ENCODE data around the gene NACA. TPM values are rescaled to one million over a fixed set of nuclear protein-coding genes. Genes with fewer than 3 reads are reported as not detected.

Gene NACA
- polyA plus RNA-seq, 1 of the 3 experiments (the other 2 are of a cell fraction) = 523 TPM

DNA sequence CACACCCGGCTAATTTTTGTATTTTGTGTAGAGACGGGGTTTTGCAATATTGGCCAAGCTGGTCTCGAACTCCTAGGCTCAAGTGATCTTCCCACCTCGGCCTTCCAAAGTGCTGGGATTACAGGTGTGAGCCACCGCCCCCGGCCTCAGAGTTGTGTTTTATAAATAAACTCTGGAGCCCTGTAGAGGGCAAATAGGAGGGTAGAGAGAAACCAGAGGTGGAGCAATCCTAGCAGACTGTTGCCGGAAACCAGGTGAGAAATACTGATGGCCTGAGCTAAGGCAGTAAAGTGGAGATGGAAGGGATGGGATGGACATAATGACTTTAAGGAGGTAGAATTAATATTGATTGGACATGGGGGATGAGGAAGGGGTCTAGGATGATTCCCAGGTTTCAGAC, 35.4 kb upstream of the NACA start:
- H3K36me3 ChIP-seq (replicated peaks in 1 of 2; ENCODE audit: control insufficient read depth in 1 of 2, insufficient read depth in 2 of 2, low read length in 1 of 2) = no peaks in the 10 kb centered on the region
- no peak overlapping the region for H3K4me3 ChIP-seq (ENCODE audit: low read depth in 2 of 2, low read length in 1 of 2)
- no peak overlapping the region for H2AFZ ChIP-seq (ENCODE audit: low read depth)
- no peaks in the 10 kb centered on the region for H4K20me1 ChIP-seq (ENCODE audit: insufficient read depth)
- no peaks in the 10 kb centered on the region for H3K27me3 ChIP-seq (ENCODE audit: insufficient read depth)
- H3K79me2 ChIP-seq (ENCODE audit: insufficient read depth) = no peaks in the 10 kb centered on the region
- H3K4me1 ChIP-seq (ENCODE audit: control insufficient read depth in 1 of 2, insufficient read depth in 2 of 2, low read depth in 1 of 2, low read length in 1 of 2) = no peaks in the 10 kb centered on the region
- TF ChIP-seq, protein P1, sequence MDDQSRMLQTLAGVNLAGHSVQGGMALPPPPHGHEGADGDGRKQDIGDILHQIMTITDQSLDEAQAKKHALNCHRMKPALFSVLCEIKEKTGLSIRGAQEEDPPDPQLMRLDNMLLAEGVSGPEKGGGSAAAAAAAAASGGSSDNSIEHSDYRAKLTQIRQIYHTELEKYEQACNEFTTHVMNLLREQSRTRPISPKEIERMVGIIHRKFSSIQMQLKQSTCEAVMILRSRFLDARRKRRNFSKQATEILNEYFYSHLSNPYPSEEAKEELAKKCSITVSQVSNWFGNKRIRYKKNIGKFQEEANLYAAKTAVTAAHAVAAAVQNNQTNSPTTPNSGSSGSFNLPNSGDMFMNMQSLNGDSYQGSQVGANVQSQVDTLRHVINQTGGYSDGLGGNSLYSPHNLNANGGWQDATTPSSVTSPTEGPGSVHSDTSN (IDR thresholded peaks at IDR 0.05) = no peak
- TF ChIP-seq NFIC (IDR thresholded peaks at IDR 0.05; ENCODE audit: borderline replicate concordance) (no peak), FOXJ3 (CRISPR knock-in tag; IDR thresholded peaks at IDR 0.05) (no peak), RCOR1 (IDR thresholded peaks at IDR 0.05; ENCODE audit: low read length) (no peak), YY1 (IDR thresholded peaks at IDR 0.05; ENCODE audit: low read depth) (no peak)
- POLR2A ChIA-PET = no interaction called here
- DNase-seq = no peak
- CTCF ChIA-PET = interaction anchor here (0.6 to 5.1 kb wide), 3 partner anchors 227 to 245 kb away, joined by 3 to 60 read pairs (median 4); no protein-coding TSS in a partner anchor
- H3F3A ChIP-seq (replicated peaks; ENCODE audit: insufficient read depth) = no peaks in the 10 kb centered on the region
- H3K9ac ChIP-seq = no peak overlapping the region
- WGBS (ENCODE audit: low lambda C conversion rate) = 69% methylated on average over 7 of the region's 7 CpGs
- no peak overlapping the region for H3K27ac ChIP-seq (ENCODE audit: low read depth in 2 of 2, low read length in 1 of 2)
- no peaks in the 10 kb centered on the region for H3K9me2 ChIP-seq
- H3K9me3 ChIP-seq = no peaks in the 10 kb centered on the region
- no peak overlapping the region for H3K4me2 ChIP-seq

DNA sequence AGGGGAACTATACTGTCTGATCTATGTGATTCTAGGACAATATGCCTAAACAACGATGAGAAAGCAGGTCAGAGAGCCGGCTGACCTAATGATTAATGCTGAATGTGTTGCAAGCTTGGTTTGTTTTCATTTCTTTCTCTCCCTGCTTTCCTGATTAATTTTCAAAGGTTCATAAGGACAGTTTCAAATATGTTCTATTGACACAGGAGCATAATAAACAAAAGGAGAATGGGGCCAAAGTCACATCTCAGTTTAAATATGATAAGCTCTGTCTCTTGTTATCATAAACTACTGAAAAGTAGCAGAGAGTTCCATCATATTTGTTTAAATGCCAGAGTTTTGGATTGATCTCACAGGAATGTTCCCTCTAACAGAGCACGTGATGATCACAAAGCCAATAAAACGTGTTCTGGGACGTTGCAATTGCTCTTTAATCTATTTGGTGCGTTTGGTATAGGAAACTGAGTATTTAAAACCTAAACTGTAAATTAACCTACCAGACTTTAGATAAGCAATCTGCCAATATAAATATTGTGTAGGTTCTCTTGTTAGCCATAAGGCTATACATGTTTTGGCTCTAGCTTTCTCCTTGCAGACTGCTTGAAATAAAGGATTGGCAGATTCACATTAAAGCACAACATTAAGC, 34.3 kb upstream of the NACA start:
- Histone ChIP-seq H3K9me2 (no peaks in the 10 kb centered on the region), H3K36me3 (replicated peaks in 1 of 2; ENCODE audit: control insufficient read depth in 1 of 2, insufficient read depth in 2 of 2, low read length in 1 of 2) (no peaks in the 10 kb centered on the region), H3K9me3 (no peaks in the 10 kb centered on the region), H3K9ac (no peak overlapping the region), H3K79me2 (ENCODE audit: insufficient read depth) (no peaks in the 10 kb centered on the region), H3K27me3 (ENCODE audit: insufficient read depth) (no peaks in the 10 kb centered on the region), H3K4me2 (no peak overlapping the region), H3K27ac (ENCODE audit: low read depth in 2 of 2, low read length in 1 of 2) (no peak overlapping the region), H3F3A (replicated peaks; ENCODE audit: insufficient read depth) (no peaks in the 10 kb centered on the region), H3K4me1 (ENCODE audit: control insufficient read depth in 1 of 2, insufficient read depth in 2 of 2, low read depth in 1 of 2, low read length in 1 of 2) (no peaks in the 10 kb centered on the region), H2AFZ (ENCODE audit: low read depth) (no peak overlapping the region), H4K20me1 (ENCODE audit: insufficient read depth) (no peaks in the 10 kb centered on the region), H3K4me3 (ENCODE audit: low read depth in 2 of 2, low read length in 1 of 2) (no peak overlapping the region)
- DNase-seq = no peak
- 64% methylated on average over 6 of the region's 6 CpGs for WGBS (ENCODE audit: low lambda C conversion rate)
- CTCF ChIA-PET = interaction anchor here (1.1 to 5.1 kb wide), 4 partner anchors 228 to 416 kb away, joined by 3 to 60 read pairs (median 4); no protein-coding TSS in a partner anchor
- TF ChIP-seq RXRA (IDR thresholded peaks at IDR 0.05; ENCODE audit: borderline replicate concordance, low read depth) (no peak), MEF2A (IDR thresholded peaks at IDR 0.05; ENCODE audit: borderline replicate concordance, low read depth) (no peak), ELF1 (IDR thresholded peaks at IDR 0.05) (no peak), YY1 (IDR thresholded peaks at IDR 0.05; ENCODE audit: low read depth) (no peak), TEAD4 (IDR thresholded peaks at IDR 0.05; ENCODE audit: borderline replicate concordance, insufficient read depth) (no peak), RAD21 (IDR thresholded peaks at IDR 0.05; ENCODE audit: low read length) (no peak), EP300 (IDR thresholded peaks at IDR 0.05; ENCODE audit: borderline replicate concordance in 1 of 2, low read depth in 1 of 2, low read length in 1 of 2) (no peak)
- TF ChIP-seq, protein P2, sequence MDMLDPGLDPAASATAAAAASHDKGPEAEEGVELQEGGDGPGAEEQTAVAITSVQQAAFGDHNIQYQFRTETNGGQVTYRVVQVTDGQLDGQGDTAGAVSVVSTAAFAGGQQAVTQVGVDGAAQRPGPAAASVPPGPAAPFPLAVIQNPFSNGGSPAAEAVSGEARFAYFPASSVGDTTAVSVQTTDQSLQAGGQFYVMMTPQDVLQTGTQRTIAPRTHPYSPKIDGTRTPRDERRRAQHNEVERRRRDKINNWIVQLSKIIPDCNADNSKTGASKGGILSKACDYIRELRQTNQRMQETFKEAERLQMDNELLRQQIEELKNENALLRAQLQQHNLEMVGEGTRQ (IDR thresholded peaks at IDR 0.05; ENCODE audit: borderline replicate concordance, low read depth, low read length) = no peak
- TF ChIP-seq, protein P3, sequence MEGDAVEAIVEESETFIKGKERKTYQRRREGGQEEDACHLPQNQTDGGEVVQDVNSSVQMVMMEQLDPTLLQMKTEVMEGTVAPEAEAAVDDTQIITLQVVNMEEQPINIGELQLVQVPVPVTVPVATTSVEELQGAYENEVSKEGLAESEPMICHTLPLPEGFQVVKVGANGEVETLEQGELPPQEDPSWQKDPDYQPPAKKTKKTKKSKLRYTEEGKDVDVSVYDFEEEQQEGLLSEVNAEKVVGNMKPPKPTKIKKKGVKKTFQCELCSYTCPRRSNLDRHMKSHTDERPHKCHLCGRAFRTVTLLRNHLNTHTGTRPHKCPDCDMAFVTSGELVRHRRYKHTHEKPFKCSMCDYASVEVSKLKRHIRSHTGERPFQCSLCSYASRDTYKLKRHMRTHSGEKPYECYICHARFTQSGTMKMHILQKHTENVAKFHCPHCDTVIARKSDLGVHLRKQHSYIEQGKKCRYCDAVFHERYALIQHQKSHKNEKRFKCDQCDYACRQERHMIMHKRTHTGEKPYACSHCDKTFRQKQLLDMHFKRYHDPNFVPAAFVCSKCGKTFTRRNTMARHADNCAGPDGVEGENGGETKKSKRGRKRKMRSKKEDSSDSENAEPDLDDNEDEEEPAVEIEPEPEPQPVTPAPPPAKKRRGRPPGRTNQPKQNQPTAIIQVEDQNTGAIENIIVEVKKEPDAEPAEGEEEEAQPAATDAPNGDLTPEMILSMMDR (IDR thresholded peaks at IDR 0.05) = no peak
- TF ChIP-seq, protein P4, sequence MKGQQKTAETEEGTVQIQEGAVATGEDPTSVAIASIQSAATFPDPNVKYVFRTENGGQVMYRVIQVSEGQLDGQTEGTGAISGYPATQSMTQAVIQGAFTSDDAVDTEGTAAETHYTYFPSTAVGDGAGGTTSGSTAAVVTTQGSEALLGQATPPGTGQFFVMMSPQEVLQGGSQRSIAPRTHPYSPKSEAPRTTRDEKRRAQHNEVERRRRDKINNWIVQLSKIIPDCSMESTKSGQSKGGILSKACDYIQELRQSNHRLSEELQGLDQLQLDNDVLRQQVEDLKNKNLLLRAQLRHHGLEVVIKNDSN (IDR thresholded peaks at IDR 0.05; ENCODE audit: borderline replicate concordance, low read depth) = no peak
- POLR2A ChIA-PET = no interaction called here
